ENCODE data around the gene PLD3. TPM values are rescaled to one million over a fixed set of nuclear protein-coding genes. Genes with fewer than 3 reads are reported as not detected.
A peak's percentile ranks its signal among the peaks of the same experiment; 100 is the strongest.

PLD3 gene
- total and polyA plus RNA-seq, 2 experiments from 2014 or later = 181 to 490 TPM

DNA sequence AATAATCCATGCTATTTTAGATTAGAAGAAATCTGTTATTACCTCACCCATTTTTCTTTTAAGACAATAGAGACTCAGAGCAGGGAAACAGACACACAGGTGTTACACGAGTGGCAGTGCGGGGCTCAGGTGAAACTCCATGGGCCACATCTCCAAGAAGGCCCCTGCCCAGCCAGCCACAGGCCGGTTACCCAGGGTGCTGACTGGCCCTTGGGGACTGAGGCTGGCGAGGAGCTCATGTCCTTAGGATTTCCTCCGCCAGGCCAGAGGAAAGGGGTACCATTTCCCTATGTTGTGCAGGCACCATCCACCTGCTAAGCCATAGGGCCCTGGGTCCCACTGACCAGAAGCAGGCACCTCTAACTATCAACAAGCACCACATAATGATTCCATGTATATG lies 10.9 kb upstream of the PLD3 start:
- H2AFZ ChIP-seq = no peak overlapping the region
- no peak for ATAC-seq
- H4K20me1 ChIP-seq (replicated peaks; ENCODE audit: insufficient read depth) = 0 out of 2 replicates have a peak, but pooled peaks cover 3% of the 10 kb centered on the region
- DNase-seq (ENCODE audit: low spot score) = no peak
- no peaks in the 10 kb centered on the region; the same call in 1 of the 2 replicates for H3K79me2 ChIP-seq (replicated peaks; ENCODE audit: insufficient read depth)
- Mint-ChIP-seq H3K27ac (no peak overlapping the region), H3K4me1 (no peaks in the 10 kb centered on the region), H3K36me3 (ENCODE audit: low read depth) (peaks cover 26% of the 10 kb centered on the region), H3K9me3 (no peaks in the 10 kb centered on the region), H3K27me3 (ENCODE audit: insufficient read depth, low read depth, poor library complexity) (no peaks in the 10 kb centered on the region), H3K4me3 (no peak overlapping the region)
- H3F3A ChIP-seq (replicated peaks; ENCODE audit: low read depth) = no peaks in the 10 kb centered on the region
- H3K4me3 ChIP-seq = no peak overlapping the region
- no peaks in the 10 kb centered on the region for H3K27me3 ChIP-seq (ENCODE audit: insufficient read depth)
- TF ChIP-seq ZNF114 (CRISPR knock-in tag; IDR thresholded peaks at IDR 0.05) = no peak
- no peak for TF ChIP-seq JUNB (IDR thresholded peaks at IDR 0.05; ENCODE audit: unreplicated experiment)
- TF ChIP-seq, protein P1, sequence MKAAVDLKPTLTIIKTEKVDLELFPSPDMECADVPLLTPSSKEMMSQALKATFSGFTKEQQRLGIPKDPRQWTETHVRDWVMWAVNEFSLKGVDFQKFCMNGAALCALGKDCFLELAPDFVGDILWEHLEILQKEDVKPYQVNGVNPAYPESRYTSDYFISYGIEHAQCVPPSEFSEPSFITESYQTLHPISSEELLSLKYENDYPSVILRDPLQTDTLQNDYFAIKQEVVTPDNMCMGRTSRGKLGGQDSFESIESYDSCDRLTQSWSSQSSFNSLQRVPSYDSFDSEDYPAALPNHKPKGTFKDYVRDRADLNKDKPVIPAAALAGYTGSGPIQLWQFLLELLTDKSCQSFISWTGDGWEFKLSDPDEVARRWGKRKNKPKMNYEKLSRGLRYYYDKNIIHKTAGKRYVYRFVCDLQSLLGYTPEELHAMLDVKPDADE (IDR thresholded peaks at IDR 0.05) = no peak
- no peaks in the 10 kb centered on the region; the same call in 1 of the 2 replicates for H3K36me3 ChIP-seq (ENCODE audit: insufficient read depth)
- H3K27ac ChIP-seq (ENCODE audit: low read depth) = 0 out of 2 replicates have a peak overlapping the region, but pooled peaks have one; percentile 50
- H3K4me2 ChIP-seq = no peak overlapping the region
- no peaks in the 10 kb centered on the region for H3K9me2 ChIP-seq (ENCODE audit: insufficient read depth)
- no peaks in the 10 kb centered on the region for H3K4me1 ChIP-seq (ENCODE audit: insufficient read depth)

DNA sequence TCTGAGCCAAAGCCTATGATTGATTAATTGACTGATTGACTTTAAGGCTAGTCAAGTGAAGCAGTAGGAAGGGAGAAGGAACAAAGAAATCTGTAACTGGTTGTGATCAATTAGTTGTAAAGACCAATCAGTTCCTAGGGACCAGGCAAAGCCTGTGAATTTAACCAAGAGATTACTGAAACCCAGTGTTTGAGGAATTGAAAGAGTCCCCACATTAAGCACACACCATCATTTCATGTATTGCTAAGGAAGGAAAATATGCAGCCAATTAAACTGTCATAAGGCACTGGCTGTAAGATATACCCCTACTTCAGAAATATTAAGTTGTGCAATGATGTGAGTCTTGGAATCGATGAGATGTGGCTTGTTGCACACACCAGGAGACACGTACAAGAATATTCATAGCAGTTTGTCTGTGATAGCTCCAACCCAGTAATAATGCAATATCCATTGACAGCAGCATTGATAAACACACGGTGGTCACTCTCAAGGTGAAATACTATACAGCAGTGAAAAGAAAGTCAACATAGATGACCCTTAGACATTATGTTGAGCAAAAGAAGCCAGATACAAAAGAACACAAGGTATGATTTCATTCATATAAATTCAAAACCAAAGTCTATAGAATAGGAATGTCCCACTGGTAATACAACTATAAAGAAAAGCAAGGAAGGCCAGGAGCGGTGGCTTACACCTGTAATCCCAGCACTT lies 9.3 kb upstream of the PLD3 start:
- no peak overlapping the region for H3K4me3 ChIP-seq
- H2AFZ ChIP-seq = no peak overlapping the region
- no peaks in the 10 kb centered on the region for H3K9me3 Mint-ChIP-seq
- H3K4me3 Mint-ChIP-seq = no peak overlapping the region
- H3K27ac ChIP-seq (ENCODE audit: low read depth) = no peak overlapping the region
- H4K20me1 ChIP-seq (replicated peaks; ENCODE audit: insufficient read depth) = 0 out of 2 replicates have a peak, but pooled peaks cover 4% of the 10 kb centered on the region
- H3K36me3 ChIP-seq (ENCODE audit: insufficient read depth) = no peaks in the 10 kb centered on the region
- ATAC-seq (no peak), DNase-seq (ENCODE audit: low spot score) (no peak)
- H3K27ac Mint-ChIP-seq = no peak overlapping the region
- no peaks in the 10 kb centered on the region; the same call in 1 of the 2 replicates for H3K79me2 ChIP-seq (replicated peaks; ENCODE audit: insufficient read depth)
- H3F3A ChIP-seq (replicated peaks; ENCODE audit: low read depth) = no peaks in the 10 kb centered on the region
- no peaks in the 10 kb centered on the region for H3K4me1 ChIP-seq (ENCODE audit: insufficient read depth)
- H3K27me3 ChIP-seq (ENCODE audit: insufficient read depth) = no peaks in the 10 kb centered on the region
- no peaks in the 10 kb centered on the region for H3K27me3 Mint-ChIP-seq (ENCODE audit: insufficient read depth, low read depth, poor library complexity)
- H3K4me1 Mint-ChIP-seq = no peaks in the 10 kb centered on the region
- H3K9me2 ChIP-seq (ENCODE audit: insufficient read depth) = no peaks in the 10 kb centered on the region
- H3K4me2 ChIP-seq = no peak overlapping the region
- peaks cover 16% of the 10 kb centered on the region for H3K36me3 Mint-ChIP-seq (ENCODE audit: low read depth)
- TF ChIP-seq, protein P2, sequence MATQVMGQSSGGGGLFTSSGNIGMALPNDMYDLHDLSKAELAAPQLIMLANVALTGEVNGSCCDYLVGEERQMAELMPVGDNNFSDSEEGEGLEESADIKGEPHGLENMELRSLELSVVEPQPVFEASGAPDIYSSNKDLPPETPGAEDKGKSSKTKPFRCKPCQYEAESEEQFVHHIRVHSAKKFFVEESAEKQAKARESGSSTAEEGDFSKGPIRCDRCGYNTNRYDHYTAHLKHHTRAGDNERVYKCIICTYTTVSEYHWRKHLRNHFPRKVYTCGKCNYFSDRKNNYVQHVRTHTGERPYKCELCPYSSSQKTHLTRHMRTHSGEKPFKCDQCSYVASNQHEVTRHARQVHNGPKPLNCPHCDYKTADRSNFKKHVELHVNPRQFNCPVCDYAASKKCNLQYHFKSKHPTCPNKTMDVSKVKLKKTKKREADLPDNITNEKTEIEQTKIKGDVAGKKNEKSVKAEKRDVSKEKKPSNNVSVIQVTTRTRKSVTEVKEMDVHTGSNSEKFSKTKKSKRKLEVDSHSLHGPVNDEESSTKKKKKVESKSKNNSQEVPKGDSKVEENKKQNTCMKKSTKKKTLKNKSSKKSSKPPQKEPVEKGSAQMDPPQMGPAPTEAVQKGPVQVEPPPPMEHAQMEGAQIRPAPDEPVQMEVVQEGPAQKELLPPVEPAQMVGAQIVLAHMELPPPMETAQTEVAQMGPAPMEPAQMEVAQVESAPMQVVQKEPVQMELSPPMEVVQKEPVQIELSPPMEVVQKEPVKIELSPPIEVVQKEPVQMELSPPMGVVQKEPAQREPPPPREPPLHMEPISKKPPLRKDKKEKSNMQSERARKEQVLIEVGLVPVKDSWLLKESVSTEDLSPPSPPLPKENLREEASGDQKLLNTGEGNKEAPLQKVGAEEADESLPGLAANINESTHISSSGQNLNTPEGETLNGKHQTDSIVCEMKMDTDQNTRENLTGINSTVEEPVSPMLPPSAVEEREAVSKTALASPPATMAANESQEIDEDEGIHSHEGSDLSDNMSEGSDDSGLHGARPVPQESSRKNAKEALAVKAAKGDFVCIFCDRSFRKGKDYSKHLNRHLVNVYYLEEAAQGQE (IDR thresholded peaks at IDR 0.05; ENCODE audit: unreplicated experiment) = no peak
- TF ChIP-seq, protein P3, sequence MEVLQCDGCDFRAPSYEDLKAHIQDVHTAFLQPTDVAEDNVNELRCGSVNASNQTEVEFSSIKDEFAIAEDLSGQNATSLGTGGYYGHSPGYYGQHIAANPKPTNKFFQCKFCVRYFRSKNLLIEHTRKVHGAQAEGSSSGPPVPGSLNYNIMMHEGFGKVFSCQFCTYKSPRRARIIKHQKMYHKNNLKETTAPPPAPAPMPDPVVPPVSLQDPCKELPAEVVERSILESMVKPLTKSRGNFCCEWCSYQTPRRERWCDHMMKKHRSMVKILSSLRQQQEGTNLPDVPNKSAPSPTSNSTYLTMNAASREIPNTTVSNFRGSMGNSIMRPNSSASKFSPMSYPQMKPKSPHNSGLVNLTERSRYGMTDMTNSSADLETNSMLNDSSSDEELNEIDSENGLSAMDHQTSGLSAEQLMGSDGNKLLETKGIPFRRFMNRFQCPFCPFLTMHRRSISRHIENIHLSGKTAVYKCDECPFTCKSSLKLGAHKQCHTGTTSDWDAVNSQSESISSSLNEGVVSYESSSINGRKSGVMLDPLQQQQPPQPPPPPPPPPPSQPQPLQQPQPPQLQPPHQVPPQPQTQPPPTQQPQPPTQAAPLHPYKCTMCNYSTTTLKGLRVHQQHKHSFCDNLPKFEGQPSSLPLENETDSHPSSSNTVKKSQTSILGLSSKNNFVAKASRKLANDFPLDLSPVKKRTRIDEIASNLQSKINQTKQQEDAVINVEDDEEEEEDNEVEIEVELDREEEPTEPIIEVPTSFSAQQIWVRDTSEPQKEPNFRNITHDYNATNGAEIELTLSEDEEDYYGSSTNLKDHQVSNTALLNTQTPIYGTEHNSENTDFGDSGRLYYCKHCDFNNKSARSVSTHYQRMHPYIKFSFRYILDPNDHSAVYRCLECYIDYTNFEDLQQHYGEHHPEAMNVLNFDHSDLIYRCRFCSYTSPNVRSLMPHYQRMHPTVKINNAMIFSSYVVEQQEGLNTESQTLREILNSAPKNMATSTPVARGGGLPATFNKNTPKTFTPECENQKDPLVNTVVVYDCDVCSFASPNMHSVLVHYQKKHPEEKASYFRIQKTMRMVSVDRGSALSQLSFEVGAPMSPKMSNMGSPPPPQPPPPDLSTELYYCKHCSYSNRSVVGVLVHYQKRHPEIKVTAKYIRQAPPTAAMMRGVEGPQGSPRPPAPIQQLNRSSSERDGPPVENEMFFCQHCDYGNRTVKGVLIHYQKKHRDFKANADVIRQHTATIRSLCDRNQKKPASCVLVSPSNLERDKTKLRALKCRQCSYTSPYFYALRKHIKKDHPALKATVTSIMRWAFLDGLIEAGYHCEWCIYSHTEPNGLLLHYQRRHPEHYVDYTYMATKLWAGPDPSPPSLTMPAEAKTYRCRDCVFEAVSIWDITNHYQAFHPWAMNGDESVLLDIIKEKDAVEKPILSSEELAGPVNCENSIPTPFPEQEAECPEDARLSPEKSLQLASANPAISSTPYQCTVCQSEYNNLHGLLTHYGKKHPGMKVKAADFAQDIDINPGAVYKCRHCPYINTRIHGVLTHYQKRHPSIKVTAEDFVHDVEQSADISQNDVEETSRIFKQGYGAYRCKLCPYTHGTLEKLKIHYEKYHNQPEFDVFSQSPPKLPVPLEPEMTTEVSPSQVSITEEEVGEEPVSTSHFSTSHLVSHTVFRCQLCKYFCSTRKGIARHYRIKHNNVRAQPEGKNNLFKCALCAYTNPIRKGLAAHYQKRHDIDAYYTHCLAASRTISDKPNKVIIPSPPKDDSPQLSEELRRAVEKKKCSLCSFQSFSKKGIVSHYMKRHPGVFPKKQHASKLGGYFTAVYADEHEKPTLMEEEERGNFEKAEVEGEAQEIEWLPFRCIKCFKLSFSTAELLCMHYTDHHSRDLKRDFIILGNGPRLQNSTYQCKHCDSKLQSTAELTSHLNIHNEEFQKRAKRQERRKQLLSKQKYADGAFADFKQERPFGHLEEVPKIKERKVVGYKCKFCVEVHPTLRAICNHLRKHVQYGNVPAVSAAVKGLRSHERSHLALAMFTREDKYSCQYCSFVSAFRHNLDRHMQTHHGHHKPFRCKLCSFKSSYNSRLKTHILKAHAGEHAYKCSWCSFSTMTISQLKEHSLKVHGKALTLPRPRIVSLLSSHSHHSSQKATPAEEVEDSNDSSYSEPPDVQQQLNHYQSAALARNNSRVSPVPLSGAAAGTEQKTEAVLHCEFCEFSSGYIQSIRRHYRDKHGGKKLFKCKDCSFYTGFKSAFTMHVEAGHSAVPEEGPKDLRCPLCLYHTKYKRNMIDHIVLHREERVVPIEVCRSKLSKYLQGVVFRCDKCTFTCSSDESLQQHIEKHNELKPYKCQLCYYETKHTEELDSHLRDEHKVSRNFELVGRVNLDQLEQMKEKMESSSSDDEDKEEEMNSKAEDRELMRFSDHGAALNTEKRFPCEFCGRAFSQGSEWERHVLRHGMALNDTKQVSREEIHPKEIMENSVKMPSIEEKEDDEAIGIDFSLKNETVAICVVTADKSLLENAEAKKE (CRISPR knock-in tag; IDR thresholded peaks at IDR 0.05) = no peak
- TF ChIP-seq, protein P4, sequence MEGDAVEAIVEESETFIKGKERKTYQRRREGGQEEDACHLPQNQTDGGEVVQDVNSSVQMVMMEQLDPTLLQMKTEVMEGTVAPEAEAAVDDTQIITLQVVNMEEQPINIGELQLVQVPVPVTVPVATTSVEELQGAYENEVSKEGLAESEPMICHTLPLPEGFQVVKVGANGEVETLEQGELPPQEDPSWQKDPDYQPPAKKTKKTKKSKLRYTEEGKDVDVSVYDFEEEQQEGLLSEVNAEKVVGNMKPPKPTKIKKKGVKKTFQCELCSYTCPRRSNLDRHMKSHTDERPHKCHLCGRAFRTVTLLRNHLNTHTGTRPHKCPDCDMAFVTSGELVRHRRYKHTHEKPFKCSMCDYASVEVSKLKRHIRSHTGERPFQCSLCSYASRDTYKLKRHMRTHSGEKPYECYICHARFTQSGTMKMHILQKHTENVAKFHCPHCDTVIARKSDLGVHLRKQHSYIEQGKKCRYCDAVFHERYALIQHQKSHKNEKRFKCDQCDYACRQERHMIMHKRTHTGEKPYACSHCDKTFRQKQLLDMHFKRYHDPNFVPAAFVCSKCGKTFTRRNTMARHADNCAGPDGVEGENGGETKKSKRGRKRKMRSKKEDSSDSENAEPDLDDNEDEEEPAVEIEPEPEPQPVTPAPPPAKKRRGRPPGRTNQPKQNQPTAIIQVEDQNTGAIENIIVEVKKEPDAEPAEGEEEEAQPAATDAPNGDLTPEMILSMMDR (conservative IDR thresholded peaks at IDR 0.05; ENCODE audit: low read depth in 2 of 2) = no peak
- TF ChIP-seq EZH2phosphoT487 (IDR thresholded peaks at IDR 0.05; ENCODE audit: unreplicated experiment) (no peak), NANOG (IDR thresholded peaks at IDR 0.05; ENCODE audit: borderline replicate concordance) (no peak)
